SW480 (cell line): ENCODE results near the gene ZSWIM3.
"Not testable (repeated sequence)": the region's sequence is repeated elsewhere in the genome, so short reads cannot be mapped to it uniquely, and the experiment has no call there.

Experiments
- DNase-seq: peaks from one replicate; pipeline ENCODE4 v3.0.0-alpha.2; 2016; ENCODE audit warnings: low spot score

The ZSWIM3 gene

GRCh38 chr20:45857114-45857881 lies at the start of gene ZSWIM3, which contains the start of gene ACOT8:
TSS of gene ZSWIM3 (plus strand) at chr20:45857614. CDS start at chr20:45857826, 212 bp downstream.
TSS of gene ACOT8 (minus strand) at chr20:45857392. CDS start at chr20:45857315, 77 bp downstream.
- DNase-seq, result peak; percentile 100

DNA sequence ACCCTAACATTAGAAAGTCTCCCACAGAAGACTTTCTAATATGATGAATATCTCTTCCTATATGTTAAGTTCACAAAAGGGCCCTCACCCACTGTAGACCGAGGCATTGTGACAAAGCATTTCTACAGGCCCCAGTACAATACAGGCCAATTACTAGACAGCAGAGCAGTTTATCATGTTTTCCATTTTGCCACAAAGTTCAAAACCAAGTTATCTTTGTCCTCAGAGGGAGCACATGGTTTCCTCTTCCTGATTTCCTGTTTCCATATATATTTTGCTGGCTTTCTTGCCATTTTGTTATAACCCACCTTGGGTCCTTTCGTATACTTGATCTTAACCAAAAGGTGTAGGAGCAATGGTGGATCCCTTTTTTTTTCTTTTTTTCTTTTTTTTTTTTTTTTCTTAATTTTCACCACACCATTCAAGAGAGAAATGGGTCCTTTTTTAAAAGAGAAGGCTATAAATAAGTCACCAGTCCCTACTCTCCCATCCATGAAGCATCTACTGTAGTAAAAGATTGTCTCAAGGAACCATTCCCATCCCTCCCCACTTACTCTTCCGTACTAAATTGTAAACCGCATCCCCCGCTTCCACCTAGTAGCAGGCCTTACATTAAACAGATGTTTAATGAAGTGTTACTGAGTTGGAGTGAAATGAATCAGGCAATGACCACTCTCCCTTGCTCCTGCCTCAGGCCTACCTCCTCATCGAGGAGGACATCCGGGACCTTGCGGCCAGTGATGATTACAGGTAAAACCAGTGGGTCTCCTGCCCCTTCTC lies 47.0 kb upstream of the ZSWIM3 start:
- no peak for DNase-seq

DNA sequence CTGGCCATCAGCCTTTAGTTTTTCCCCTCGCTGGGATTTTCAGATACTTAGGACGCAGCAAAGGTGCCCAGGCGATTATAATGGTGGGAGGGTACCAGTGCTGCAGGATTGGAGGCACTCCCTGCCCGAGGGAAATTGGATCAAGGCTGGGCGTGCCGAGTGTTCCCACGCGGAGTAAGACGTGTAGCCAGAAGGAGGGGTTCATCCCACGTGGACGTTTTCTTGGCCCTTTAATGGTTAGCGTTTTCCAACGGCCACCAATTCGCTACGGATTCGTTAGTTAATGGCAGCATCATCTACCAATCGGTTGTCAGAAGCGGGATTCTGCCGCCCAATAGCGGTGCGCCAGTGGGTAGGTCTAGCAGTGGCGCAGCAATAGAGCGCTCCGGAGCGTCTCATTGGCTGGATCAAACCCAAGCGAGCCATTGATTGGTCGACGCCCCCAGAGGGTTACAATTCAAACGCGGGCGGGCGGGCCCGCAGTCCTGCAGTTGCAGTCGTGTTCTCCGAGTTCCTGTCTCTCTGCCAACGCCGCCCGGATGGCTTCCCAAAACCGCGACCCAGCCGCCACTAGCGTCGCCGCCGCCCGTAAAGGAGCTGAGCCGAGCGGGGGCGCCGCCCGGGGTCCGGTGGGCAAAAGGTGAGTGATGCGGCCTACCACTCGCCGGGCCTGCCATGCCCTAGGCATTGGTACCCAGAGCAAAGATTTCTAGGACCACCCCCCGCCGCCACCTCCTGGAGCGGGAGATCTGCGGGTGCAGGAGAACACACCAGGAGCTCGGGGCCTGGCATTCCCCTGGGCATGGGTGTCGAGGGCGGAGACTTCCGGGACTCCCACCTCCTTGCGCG lies 45.0 kb upstream of the ZSWIM3 start, which contains the start of gene UBE2C:
UBE2C (plus strand) TSS at position 488 of the 849 bp plus-strand sequence; CDS start at position 540, 52 bp downstream.
- peak; percentile 100 for DNase-seq

DNA sequence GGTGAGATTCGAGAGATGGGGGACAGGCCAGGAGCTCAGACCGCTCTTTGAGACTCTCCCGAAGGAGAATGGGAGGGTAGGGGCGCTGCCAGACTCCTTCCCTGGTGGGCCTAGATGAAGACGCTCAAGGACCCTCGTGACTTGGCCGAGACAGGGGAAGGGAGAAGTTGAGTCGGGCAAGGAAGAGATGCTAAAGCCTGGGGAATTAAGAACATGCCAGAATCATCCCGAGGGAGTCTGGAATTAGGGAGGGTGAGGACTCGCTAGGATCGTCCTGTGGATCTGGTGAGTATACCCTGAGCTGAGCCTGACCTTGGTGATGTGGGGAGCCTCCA lies 44.4 kb upstream of the ZSWIM3 start:
- no peak for DNase-seq

GRCh38 chr20:45813489-45813888 lies 43.9 kb upstream of the ZSWIM3 start:
- DNase-seq, result no peak

- DNase-seq, result no peak
These were observed 43.1 kb upstream of the ZSWIM3 start for GRCh38 chr20:45814314-45814713.

GRCh38 chr20:45816951-45817350 lies 40.5 kb upstream of the ZSWIM3 start:
- DNase-seq, result no peak

DNA sequence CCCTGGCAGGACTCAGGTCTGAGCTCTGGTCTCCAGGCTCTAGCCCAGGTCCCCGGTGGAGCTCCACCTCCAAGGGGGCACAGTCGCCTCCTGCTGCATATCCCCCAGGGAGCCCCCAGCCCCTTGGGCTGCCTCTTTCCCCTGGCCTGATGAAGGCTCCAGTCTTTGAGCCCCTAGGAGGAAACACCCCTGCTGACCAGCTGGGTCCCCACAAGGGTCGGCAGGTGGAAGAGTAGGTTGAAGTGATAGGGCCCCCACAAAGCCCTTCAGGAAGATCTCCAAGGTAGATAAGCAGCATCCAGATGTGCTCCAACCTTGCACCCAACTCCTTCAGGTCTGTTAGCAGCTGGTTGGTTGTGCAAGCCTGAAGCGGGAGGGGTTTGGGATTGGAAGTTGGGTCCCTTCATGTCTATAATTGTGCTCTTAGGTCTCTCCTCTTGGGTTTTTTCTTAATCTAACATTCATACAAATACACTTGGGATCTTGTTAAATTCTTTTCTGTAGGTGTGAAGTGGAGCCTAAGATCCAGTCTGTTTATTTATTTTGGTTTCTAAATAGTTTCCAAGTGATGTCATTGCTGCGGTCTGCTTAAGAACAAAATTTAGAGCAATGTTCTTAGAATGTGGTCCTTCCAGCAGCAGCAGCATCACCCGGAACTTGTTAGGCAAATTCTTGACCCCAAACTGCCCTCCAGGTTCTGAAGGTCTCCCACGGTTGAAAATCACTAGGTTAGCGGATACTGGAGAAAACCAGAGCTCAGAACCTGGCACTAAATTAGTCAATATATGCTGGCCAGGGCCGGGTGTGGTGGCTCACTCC lies 39.8 kb upstream of the ZSWIM3 start:
- peak; percentile 41 for DNase-seq

DNA sequence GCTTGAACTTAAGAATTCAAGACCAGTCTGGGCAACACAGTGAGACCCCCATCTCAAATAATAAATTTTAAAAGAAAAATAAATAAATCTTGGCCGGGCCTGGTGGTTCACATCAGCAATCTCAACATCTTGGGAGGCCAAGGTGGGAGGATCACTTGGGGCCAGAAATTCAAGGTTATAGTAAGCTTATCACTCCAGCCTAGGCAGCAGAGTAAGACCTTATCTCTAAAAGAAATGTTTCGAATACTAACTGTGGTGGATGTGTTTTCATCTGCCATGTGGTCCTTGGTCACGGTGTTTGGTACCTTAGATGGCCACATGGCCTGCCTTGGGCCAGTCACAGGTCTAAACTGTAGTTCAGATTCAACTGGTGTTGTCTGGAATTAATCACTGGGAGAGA lies 39.2 kb upstream of the ZSWIM3 start:
- DNase-seq, result no peak

DNA sequence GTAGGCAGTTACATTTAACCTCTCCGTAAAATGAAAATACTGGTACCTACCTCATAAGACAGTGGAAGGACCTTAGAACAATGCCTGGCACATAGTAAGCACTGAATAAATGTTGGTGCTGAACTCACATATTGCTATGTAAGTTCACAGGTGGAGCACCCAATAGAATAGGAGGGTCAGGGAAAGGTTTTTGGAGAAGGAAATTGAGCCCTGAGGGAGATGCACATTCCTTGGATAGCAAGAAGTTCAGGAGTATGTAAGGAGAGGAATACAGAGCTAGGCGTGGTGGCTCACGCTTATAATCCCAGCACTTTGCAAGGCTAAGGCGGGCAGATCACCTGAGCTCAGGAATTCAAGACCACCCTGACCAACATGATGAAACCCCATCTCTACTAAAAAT lies 37.9 kb upstream of the ZSWIM3 start:
- DNase-seq, result no peak

- no peak for DNase-seq
These were observed 35.5 kb upstream of the ZSWIM3 start for GRCh38 chr20:45821947-45822346.

- no peak for DNase-seq
These were observed 34.6 kb upstream of the ZSWIM3 start for GRCh38 chr20:45822857-45823256.

DNA sequence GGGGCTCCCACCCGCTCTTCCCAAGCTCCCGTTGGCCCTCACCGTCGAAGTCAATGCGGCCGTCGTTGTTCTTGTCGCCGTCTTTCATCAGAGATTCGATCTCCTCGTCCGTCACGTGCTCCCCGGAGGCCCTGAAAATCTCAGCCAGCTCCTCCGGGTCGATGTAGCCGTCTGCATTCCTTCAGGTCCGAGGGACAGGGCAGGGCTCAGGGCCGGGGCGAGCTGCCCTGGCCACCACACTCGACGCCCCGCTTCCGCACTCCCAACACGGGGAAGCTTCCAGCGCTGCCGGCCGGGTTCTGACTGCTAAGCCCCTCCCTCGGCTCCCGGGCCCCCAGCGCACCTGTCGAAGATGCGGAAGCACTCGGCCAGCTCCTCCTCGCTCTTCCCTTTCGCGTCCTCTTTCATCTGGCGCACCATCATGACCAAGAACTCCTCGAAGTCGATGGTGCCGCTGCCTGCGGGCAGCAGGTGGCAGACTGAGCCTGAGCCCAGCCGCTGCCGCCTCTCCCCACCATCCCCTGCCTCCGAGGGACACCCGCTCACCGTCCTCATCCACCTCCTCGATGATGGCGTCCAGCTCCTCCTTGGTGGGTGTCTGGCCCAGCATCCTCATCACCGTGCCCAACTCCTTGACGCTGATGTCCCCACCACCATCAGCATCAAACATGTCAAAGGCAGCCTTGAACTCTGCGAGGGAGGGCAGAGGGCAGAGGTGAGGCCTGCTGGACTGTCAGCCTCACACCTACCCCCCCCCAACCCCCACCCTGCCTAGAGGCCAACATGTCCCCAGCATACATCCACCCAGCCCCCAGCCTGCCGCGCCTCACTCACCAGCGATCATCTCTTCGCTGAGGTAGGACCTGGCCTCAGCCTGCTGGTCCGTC lies 33.2 kb upstream of the ZSWIM3 start:
- no peak for DNase-seq

- DNase-seq, result no peak
These were observed 30.9 kb upstream of the ZSWIM3 start for GRCh38 chr20:45826381-45827019.

GRCh38 chr20:45827030-45827652 lies 30.3 kb upstream of the ZSWIM3 start, which contains the start of gene TNNC2:
TSS of gene TNNC2 (minus strand) at chr20:45827312. CDS start at chr20:45827248, 64 bp downstream.
- DNase-seq, result no peak

GRCh38 chr20:45827712-45828111 lies 29.7 kb upstream of the ZSWIM3 start:
- no peak for DNase-seq

GRCh38 chr20:45828589-45828988 lies 28.8 kb upstream of the ZSWIM3 start:
- DNase-seq, result no peak

DNA sequence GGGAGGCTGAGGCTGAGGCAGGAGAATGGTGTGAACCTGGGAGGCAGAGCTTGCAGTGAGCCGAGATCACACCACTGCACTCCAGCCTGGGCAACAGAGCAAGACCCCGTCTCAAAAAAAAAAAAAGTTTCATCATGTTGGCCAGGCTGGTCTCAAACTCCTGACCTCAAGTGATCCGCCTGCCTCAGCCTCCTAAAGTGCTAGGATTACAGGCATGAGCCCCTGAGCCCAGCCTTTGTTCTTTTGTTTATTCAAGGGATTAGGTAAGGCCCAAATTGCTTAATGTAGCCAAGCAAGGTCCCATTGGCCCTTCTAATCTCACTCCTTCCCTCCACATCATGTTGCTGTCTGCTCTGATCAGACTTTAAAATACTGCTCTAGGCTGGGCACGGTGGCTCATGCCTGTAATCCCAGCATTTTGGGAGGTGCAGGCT lies 27.7 kb upstream of the ZSWIM3 start:
- DNase-seq, result not testable (repeated sequence)

DNA sequence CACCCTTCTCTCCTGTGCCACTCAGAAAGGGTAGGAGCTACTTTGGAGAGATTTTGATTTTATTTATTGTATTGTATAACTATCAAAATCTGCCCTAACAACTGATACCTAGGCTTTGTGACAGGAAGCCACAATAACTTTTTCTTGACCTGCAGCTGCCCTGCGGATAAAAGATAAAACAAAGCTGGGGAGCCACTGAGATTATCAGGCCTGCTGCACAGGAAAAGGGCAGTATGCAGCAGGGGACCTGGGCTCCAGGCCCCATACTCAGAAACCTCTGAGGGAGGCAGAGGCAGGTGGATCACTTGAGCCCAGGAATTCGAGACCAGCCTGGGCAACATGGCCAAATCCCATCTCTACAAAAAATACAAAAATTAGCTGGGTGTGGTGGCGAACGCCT lies 24.8 kb upstream of the ZSWIM3 start:
- DNase-seq, result no peak
